ENCODE results near the gene LPO.

Gene LPO

GRCh38 chr17:58195518-58196123 lies 42.8 kb upstream of the LPO start:
- no peak overlapping the region for H3K27ac Mint-ChIP-seq
- H3K27me3 Mint-ChIP-seq (ENCODE audit: low read depth, poor library complexity): peaks cover 60% of the 10 kb centered on the region
- H3K36me3 Mint-ChIP-seq (ENCODE audit: low read depth): no peaks in the 10 kb centered on the region
- no peaks in the 10 kb centered on the region for H3K9me3 Mint-ChIP-seq
- peaks cover 4% of the 10 kb centered on the region for H3K4me1 Mint-ChIP-seq
- TF ChIP-seq, protein P1, sequence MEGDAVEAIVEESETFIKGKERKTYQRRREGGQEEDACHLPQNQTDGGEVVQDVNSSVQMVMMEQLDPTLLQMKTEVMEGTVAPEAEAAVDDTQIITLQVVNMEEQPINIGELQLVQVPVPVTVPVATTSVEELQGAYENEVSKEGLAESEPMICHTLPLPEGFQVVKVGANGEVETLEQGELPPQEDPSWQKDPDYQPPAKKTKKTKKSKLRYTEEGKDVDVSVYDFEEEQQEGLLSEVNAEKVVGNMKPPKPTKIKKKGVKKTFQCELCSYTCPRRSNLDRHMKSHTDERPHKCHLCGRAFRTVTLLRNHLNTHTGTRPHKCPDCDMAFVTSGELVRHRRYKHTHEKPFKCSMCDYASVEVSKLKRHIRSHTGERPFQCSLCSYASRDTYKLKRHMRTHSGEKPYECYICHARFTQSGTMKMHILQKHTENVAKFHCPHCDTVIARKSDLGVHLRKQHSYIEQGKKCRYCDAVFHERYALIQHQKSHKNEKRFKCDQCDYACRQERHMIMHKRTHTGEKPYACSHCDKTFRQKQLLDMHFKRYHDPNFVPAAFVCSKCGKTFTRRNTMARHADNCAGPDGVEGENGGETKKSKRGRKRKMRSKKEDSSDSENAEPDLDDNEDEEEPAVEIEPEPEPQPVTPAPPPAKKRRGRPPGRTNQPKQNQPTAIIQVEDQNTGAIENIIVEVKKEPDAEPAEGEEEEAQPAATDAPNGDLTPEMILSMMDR (IDR thresholded peaks at IDR 0.05): no peak
- H3K4me3 Mint-ChIP-seq: no peak overlapping the region
- no peak for DNase-seq

DNA sequence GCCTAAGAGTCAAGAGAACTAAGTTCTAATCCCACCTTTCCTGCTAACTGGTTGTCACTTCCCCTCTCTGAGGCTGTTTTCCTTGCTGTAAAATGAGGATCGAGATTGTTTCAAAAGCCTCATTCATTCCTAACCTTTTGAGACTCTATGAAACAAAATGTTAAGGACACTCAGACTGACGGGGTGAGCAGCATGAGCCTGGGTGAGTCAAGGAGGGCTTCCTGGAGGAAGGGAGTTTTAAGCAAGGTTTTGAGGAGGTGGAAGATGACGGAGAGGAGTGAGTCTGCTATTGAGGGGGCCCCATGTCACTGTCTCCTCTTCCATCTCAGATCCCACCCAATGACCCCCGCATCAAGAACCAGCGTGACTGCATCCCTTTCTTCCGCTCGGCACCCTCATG lies 41.8 kb upstream of the LPO start:
- Mint-ChIP-seq H3K27me3 (ENCODE audit: low read depth, poor library complexity) (peaks cover 62% of the 10 kb centered on the region), H3K4me1 (no peaks in the 10 kb centered on the region), H3K36me3 (ENCODE audit: low read depth) (no peaks in the 10 kb centered on the region), H3K9me3 (no peaks in the 10 kb centered on the region), H3K27ac (no peak overlapping the region), H3K4me3 (no peak overlapping the region)
- no peak for DNase-seq
- TF ChIP-seq, protein P1 (IDR thresholded peaks at IDR 0.05): no peak

GRCh38 chr17:58200024-58200633 lies 38.3 kb upstream of the LPO start:
- TF ChIP-seq, protein P1 (IDR thresholded peaks at IDR 0.05): peak; percentile 59
- DNase-seq: peak; percentile 69
- H3K36me3 Mint-ChIP-seq (ENCODE audit: low read depth): peaks cover 2% of the 10 kb centered on the region

DNA sequence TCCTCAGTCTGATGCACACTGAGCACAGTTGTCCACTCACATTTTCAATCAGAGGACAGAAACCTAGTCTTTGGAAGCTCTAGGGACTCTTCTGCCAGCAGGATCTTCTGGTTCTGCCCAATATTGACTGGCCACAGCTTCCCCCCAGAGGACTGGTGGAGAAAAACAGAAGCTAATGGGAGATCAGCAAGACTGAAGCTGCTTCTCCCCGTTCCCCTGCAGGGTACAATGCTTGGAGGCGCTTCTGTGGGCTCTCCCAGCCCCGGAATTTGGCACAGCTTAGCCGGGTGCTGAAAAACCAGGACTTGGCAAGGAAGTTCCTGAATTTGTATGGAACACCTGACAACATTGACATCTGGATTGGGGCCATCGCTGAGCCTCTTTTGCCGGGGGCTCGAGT lies 35.5 kb upstream of the LPO start:
- TF ChIP-seq, protein P1 (IDR thresholded peaks at IDR 0.05): no peak
- Mint-ChIP-seq H3K4me3 (no peak overlapping the region), H3K4me1 (no peaks in the 10 kb centered on the region), H3K9me3 (no peaks in the 10 kb centered on the region), H3K27ac (no peak overlapping the region), H3K36me3 (ENCODE audit: low read depth) (peaks cover 12% of the 10 kb centered on the region), H3K27me3 (ENCODE audit: low read depth, poor library complexity) (peaks cover 21% of the 10 kb centered on the region)
- DNase-seq: no peak

More at GRCh38 chr17:58200024-58200633, 38.3 kb upstream of the LPO start:
- Mint-ChIP-seq H3K27me3 (ENCODE audit: low read depth, poor library complexity) (peaks cover 45% of the 10 kb centered on the region), H3K9me3 (no peaks in the 10 kb centered on the region), H3K27ac (no peak overlapping the region), H3K4me3 (no peak overlapping the region), H3K4me1 (no peaks in the 10 kb centered on the region)

GRCh38 chr17:58204796-58205195 lies 33.6 kb upstream of the LPO start:
- Mint-ChIP-seq H3K36me3 (ENCODE audit: low read depth) (peaks cover 27% of the 10 kb centered on the region), H3K4me1 (no peaks in the 10 kb centered on the region), H3K9me3 (no peaks in the 10 kb centered on the region), H3K27ac (no peak overlapping the region), H3K4me3 (no peak overlapping the region), H3K27me3 (ENCODE audit: low read depth, poor library complexity) (peaks cover 6% of the 10 kb centered on the region)
- TF ChIP-seq, protein P1 (IDR thresholded peaks at IDR 0.05): no peak
- DNase-seq: no peak

DNA sequence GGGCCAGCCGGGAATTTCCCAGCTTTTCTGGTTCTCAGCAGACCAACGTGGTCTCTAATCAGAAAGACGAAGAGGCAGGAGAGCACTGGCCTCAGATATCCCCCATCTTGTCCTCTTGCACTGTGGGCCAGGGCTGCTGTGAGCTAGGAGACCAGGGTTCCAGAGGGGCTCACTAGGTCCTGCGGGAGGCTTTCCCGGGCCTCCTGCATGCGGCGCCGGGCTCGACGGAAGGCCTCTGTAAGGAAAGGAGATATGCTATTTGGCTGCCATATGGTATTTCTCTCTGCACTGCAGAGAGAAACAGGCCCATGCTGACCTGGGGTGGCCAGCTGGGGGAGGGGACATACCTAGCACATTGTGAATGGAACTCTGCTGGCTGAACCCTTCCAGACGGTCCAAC lies 32.4 kb upstream of the LPO start:
- no peak for DNase-seq
- Mint-ChIP-seq H3K4me1 (no peaks in the 10 kb centered on the region), H3K27ac (no peak overlapping the region), H3K36me3 (ENCODE audit: low read depth) (peaks cover 38% of the 10 kb centered on the region), H3K27me3 (ENCODE audit: low read depth, poor library complexity) (no peaks in the 10 kb centered on the region), H3K9me3 (no peaks in the 10 kb centered on the region), H3K4me3 (no peak overlapping the region)
- TF ChIP-seq, protein P1 (IDR thresholded peaks at IDR 0.05): no peak

Measured in nephron progenitor cell (in vitro differentiated cells).